AG04450 (cell line): ENCODE measurements around the gene S100A6. TPM values are rescaled to one million over a fixed set of nuclear protein-coding genes. Genes with fewer than 3 reads are reported as not detected.
A peak's percentile ranks its signal among the peaks of the same experiment; 100 is the strongest.

ENCODE experiments used
- CTCF ChIA-PET: fragments of 300-600, 350-600 bp; formaldehyde crosslinking; extraction: SDS; loops from one replicate; lab custom pipeline; 2022; ENCODE audit warnings: antibody characterized with exemption, inconsistent platforms; lab: Charles Lee
- POLR2A ChIA-PET: fragments of 350-600 bp; formaldehyde crosslinking; extraction: SDS; loops from one replicate; lab custom pipeline; 2021; ENCODE audit warnings: antibody characterized with exemption, inconsistent platforms; lab: Yijun Ruan, JAX
- DNase-seq: peaks from one replicate; pipeline ENCODE4 v3.0.0-alpha.2; 2011; ENCODE audit warnings: low read depth, low spot score
- H3K27ac ChIP-seq: one replicate; pipeline ENCODE4 v1.5.1; 2012; ENCODE audit warnings: low read depth, low read length, control low read depth
- H3K27me3 ChIP-seq: one replicate; pipeline ENCODE4 v1.6.0; 2012; ENCODE audit warnings: low read length; ENCODE audit not compliant: control insufficient read depth, insufficient read depth
- H3K4me3 ChIP-seq: 2 replicates; pipeline ENCODE4 v1.5.1; 2011; ENCODE audit warnings: mild to moderate bottlenecking, low read depth, low read length, control low read depth
- H3K9me3 ChIP-seq: 2 replicates; pipeline ENCODE4 v1.5.1; 2012; ENCODE audit warnings: low read length; ENCODE audit not compliant: control insufficient read depth, insufficient read depth
- polyA plus RNA-seq: library from polyadenylated mRNA; depleted of rRNA; stranded (reverse); fragments of >200 nt; gene quantifications from 2 replicates; pipeline ENCODE4 v1.2.3, GENCODE V29; 2011
- TF ChIP-seq, protein P1 (sequence below): IDR thresholded peaks from 2 replicates; pipeline ENCODE4 v1.5.1; 2011; ENCODE audit warnings: low read depth, low read length, control low read depth, inconsistent platforms

The S100A6 gene
- polyA plus RNA-seq, 1 experiment: 1,379 TPM

DNA sequence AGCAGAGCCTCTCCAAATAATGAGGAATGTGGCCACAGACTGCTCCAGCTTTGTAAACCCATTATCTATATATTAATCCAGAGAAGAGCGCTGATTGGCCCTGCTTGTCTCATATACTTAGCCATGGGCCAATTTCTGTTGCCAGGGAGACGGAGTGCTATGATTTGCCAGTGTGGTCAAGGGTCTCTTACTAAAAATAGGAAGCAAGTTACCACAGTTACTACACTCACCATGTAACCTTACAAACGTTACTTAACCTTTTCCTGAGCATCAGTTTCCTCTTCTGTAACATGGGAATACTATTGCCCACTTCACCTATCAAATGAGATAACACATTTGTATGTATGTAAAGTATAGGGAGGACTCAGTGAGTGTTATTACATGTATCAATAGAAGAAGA, 37.6 kb upstream of the S100A6 start:
- no peak for DNase-seq
- POLR2A ChIA-PET: interaction anchor here (0.7 to 2.1 kb wide), 6 partner anchors 22 to 71 kb away, joined by 3 to 14 read pairs (median 7); partner anchors contain the start of genes CHTOP and S100A13
- CTCF ChIA-PET: interaction anchor here (0.5 to 7.0 kb wide), 33 partner anchors 8 to 413 kb away, joined by 3 to 165 read pairs (median 11); partner anchors contain the start of genes CHTOP, ILF2, INTS3 and RAB13

DNA sequence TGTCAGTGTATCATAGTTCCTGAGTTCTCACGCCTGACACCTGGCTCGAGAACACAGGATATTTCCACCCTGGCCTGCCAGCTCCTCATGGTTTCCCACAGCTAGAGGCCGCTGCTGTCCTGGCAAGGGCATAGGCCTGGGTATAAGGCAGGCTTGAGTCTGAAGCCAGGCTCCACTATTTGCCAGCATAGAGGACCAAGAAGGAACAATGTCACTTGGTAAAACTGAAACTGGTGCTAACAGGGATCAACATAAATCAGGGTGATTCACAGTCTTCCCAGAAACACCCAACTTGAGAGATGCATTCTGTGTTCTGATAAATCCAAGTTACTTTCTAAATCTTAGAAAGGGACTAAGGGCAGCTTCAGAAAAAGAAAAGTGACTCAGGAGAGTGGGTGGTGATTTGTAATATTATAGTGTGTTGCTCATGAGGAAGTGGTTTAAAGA, 36.8 kb upstream of the S100A6 start:
- peak overlapping the region; percentile 18; the same call in 1 of the 2 replicates for H3K4me3 ChIP-seq
- H3K9me3 ChIP-seq: no peaks in the 10 kb centered on the region; the same call in 1 of the 2 replicates
- no peak for DNase-seq
- CTCF ChIA-PET: interaction anchor here (0.6 to 7.0 kb wide), 55 partner anchors 9 to 414 kb away, joined by 3 to 165 read pairs (median 7); partner anchors contain the start of genes CHTOP, ILF2, INTS3 and RAB13
- POLR2A ChIA-PET: interaction anchor here (0.7 to 2.1 kb wide), 7 partner anchors 23 to 72 kb away, joined by 3 to 14 read pairs (median 6); partner anchors contain the start of genes CHTOP and S100A13
- TF ChIP-seq, protein P1, sequence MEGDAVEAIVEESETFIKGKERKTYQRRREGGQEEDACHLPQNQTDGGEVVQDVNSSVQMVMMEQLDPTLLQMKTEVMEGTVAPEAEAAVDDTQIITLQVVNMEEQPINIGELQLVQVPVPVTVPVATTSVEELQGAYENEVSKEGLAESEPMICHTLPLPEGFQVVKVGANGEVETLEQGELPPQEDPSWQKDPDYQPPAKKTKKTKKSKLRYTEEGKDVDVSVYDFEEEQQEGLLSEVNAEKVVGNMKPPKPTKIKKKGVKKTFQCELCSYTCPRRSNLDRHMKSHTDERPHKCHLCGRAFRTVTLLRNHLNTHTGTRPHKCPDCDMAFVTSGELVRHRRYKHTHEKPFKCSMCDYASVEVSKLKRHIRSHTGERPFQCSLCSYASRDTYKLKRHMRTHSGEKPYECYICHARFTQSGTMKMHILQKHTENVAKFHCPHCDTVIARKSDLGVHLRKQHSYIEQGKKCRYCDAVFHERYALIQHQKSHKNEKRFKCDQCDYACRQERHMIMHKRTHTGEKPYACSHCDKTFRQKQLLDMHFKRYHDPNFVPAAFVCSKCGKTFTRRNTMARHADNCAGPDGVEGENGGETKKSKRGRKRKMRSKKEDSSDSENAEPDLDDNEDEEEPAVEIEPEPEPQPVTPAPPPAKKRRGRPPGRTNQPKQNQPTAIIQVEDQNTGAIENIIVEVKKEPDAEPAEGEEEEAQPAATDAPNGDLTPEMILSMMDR: peak; percentile 89
- no peaks in the 10 kb centered on the region for H3K27me3 ChIP-seq
- peak overlapping the region; percentile 77 for H3K27ac ChIP-seq

More for the DNA sequence above, 37.6 kb upstream of the S100A6 start:
- no peaks in the 10 kb centered on the region; the same call in 1 of the 2 replicates for H3K9me3 ChIP-seq
- no peak overlapping the region for H3K4me3 ChIP-seq
- no peaks in the 10 kb centered on the region for H3K27me3 ChIP-seq
- H3K27ac ChIP-seq: peak overlapping the region; percentile 32
- TF ChIP-seq, protein P1: no peak

DNA sequence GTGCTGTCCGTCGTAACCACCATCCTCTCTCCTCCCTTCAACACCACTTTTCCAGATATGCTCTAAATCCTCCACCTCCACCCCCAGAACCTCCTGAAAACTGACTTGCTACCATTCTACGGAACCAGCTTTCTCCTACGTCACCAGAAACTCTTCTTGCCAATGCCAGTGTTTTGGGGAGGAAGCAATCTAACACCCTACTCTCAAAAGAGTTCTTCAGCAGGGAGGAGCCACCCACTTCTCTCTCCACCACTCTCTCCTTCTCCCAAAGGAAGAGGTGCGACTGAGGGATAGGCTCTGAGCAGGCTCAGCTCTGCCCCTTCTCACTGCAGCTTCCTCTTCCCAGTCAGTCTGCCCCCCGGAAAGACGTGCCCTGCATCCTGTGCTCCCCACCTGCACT, 35.9 kb upstream of the S100A6 start:
- Histone ChIP-seq H3K27me3 (no peaks in the 10 kb centered on the region), H3K4me3 (no peak overlapping the region), H3K27ac (peak overlapping the region; percentile 77), H3K9me3 (no peaks in the 10 kb centered on the region; the same call in 1 of the 2 replicates)
- TF ChIP-seq, protein P1: no peak
- ChIA-PET POLR2A (interaction anchor here (1.7 to 2.1 kb wide), 4 partner anchors 41 to 72 kb away, joined by 4 to 12 read pairs (median 6); partner anchors contain the start of gene S100A13), CTCF (interaction anchor here (0.6 to 7.0 kb wide), 49 partner anchors 9 to 415 kb away, joined by 3 to 165 read pairs (median 7); partner anchors contain the start of genes CHTOP, ILF2, RAB13 and S100A13)
- no peak for DNase-seq

DNA sequence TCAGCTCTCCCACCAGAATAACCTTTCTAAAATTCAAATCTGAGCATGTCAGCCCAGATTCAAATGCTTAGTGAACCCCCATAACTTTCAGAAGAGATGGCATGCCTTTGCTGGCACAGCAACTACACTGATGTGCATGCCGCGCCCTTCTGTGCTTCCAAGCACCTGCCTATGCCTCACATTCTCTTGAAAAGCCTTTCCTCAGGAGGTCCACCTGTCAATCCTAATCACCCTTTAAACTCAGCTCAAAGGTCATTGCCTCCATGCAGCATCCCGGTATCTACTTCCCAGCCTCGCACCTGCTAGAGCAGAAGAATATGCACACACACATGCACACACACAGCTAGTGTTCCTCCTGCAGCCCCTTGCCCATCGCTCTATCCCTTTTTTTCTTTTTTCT, 35.1 kb upstream of the S100A6 start:
- DNase-seq: no peak
- CTCF ChIA-PET: interaction anchor here (0.6 to 7.0 kb wide), 15 partner anchors 16 to 219 kb away, joined by 3 to 165 read pairs (median 7); partner anchors contain the start of genes S100A13, S100A14, S100A16 and S100A6
- H3K27ac ChIP-seq: no peak overlapping the region
- no peaks in the 10 kb centered on the region; the same call in 1 of the 2 replicates for H3K9me3 ChIP-seq
- POLR2A ChIA-PET: no interaction called here
- H3K27me3 ChIP-seq: no peaks in the 10 kb centered on the region
- no peak overlapping the region for H3K4me3 ChIP-seq
- TF ChIP-seq, protein P1: no peak

DNA sequence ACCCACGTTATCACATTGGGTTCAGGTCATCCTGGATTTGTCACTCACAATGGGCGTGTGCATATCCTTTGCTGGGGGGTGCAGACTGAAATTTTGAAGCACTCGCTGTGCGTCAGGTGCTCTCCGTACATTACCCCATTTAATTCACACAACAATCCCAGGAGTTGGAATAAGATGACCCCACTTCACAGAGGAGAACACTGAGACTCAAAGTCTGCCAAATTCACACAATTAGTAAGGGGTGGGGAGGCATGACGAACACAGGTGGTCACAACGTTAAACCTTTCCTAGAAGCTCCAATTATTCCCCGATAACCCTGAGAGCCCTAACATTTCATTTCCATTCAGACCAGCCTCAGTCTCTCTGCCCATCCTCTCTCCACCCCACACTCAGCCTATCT, 33.7 kb upstream of the S100A6 start:
- Histone ChIP-seq H3K9me3 (no peaks in the 10 kb centered on the region), H3K4me3 (no peak overlapping the region), H3K27ac (no peak overlapping the region), H3K27me3 (no peaks in the 10 kb centered on the region)
- ChIA-PET CTCF (interaction anchor here (0.8 to 7.0 kb wide), 14 partner anchors 8 to 179 kb away, joined by 3 to 165 read pairs (median 10); partner anchors contain the start of genes S100A13, S100A14, S100A16 and S100A6), POLR2A (interaction anchor here (2.4 kb wide), 1 partner anchor 37 kb away, joined by 20 read pairs; no protein-coding TSS in a partner anchor)
- no peak for DNase-seq
- TF ChIP-seq, protein P1: no peak
